Neuron (in vitro differentiated cells): ENCODE results near the gene SLC13A4.
"Not testable (repeated sequence)": the region's sequence is repeated elsewhere in the genome, so short reads cannot be mapped to it uniquely, and the experiment has no call there.

Experiments
- H2AFZ ChIP-seq: one replicate; pipeline ENCODE4 v1.6.1; 2013; ENCODE audit warnings: low read depth, mild to moderate bottlenecking, inconsistent platforms, low read length, moderate library complexity
- H3K27me3 ChIP-seq: one replicate; pipeline ENCODE4 v1.6.1; 2013; ENCODE audit warnings: low read length; ENCODE audit not compliant: insufficient read depth
- H3K36me3 ChIP-seq: one replicate; pipeline ENCODE4 v1.6.1; 2013; ENCODE audit warnings: low read length; ENCODE audit not compliant: insufficient read depth
- H3K4me1 ChIP-seq: one replicate; pipeline ENCODE4 v1.6.1; 2013; ENCODE audit warnings: low read length; ENCODE audit not compliant: insufficient read depth
- H3K4me3 ChIP-seq: 2 replicates; pipeline ENCODE4 v1.5.1; 2013; ENCODE audit warnings: mild to moderate bottlenecking, low read length, moderate library complexity
- H3K9me3 ChIP-seq: one replicate; pipeline ENCODE4 v1.6.1; 2013; ENCODE audit warnings: low read length

SLC13A4 gene

GRCh38 chr7:135743907-135744731 is 16.1 kb upstream of the SLC13A4 start:
- no peak overlapping the region for H2AFZ ChIP-seq
- H3K4me3 ChIP-seq = no peak overlapping the region
- peaks cover 5% of the 10 kb centered on the region for H3K4me1 ChIP-seq
- no peaks in the 10 kb centered on the region for H3K36me3 ChIP-seq
- no peaks in the 10 kb centered on the region for H3K9me3 ChIP-seq
- peaks cover 2% of the 10 kb centered on the region for H3K27me3 ChIP-seq

- no peak overlapping the region for H2AFZ ChIP-seq
- H3K36me3 ChIP-seq = no peaks in the 10 kb centered on the region
- no peaks in the 10 kb centered on the region for H3K9me3 ChIP-seq
- H3K4me1 ChIP-seq = peaks cover 5% of the 10 kb centered on the region
- H3K27me3 ChIP-seq = peaks cover 2% of the 10 kb centered on the region
- H3K4me3 ChIP-seq = no peak overlapping the region
These were observed 14.4 kb upstream of the SLC13A4 start for GRCh38 chr7:135742371-135742770.

- Histone ChIP-seq H2AFZ (no peak overlapping the region), H3K4me1 (peaks cover 5% of the 10 kb centered on the region), H3K36me3 (no peaks in the 10 kb centered on the region), H3K9me3 (no peaks in the 10 kb centered on the region), H3K4me3 (no peak overlapping the region), H3K27me3 (peaks cover 2% of the 10 kb centered on the region)
These were observed 13.9 kb upstream of the SLC13A4 start for GRCh38 chr7:135741905-135742304.

- Histone ChIP-seq H3K9me3 (no peaks in the 10 kb centered on the region), H2AFZ (no peak overlapping the region), H3K36me3 (no peaks in the 10 kb centered on the region), H3K4me3 (no peak overlapping the region), H3K27me3 (peaks cover 2% of the 10 kb centered on the region), H3K4me1 (peaks cover 5% of the 10 kb centered on the region)
These were observed 12.9 kb upstream of the SLC13A4 start for GRCh38 chr7:135740889-135741288.

GRCh38 chr7:135737306-135737647 is 9.3 kb upstream of the SLC13A4 start:
- H3K9me3 ChIP-seq, H3K27me3 ChIP-seq, H3K36me3 ChIP-seq, H2AFZ ChIP-seq, H3K4me3 ChIP-seq, H3K4me1 ChIP-seq: not testable (repeated sequence)

GRCh38 chr7:135736586-135737305 is 8.8 kb upstream of the SLC13A4 start:
- no peaks in the 10 kb centered on the region for H3K36me3 ChIP-seq
- H3K27me3 ChIP-seq = peaks cover 2% of the 10 kb centered on the region
- H3K4me3 ChIP-seq = no peak overlapping the region
- no peak overlapping the region for H2AFZ ChIP-seq
- H3K4me1 ChIP-seq = no peaks in the 10 kb centered on the region
- H3K9me3 ChIP-seq = no peaks in the 10 kb centered on the region

GRCh38 chr7:135734343-135734689 is 6.3 kb upstream of the SLC13A4 start:
- no peaks in the 10 kb centered on the region for H3K36me3 ChIP-seq
- no peak overlapping the region for H3K4me3 ChIP-seq
- no peaks in the 10 kb centered on the region for H3K4me1 ChIP-seq
- no peaks in the 10 kb centered on the region for H3K9me3 ChIP-seq
- no peaks in the 10 kb centered on the region for H3K27me3 ChIP-seq
- no peak overlapping the region for H2AFZ ChIP-seq

- Histone ChIP-seq H3K4me3 (no peak overlapping the region), H3K4me1 (no peaks in the 10 kb centered on the region), H3K9me3 (no peaks in the 10 kb centered on the region), H2AFZ (no peak overlapping the region), H3K36me3 (no peaks in the 10 kb centered on the region), H3K27me3 (no peaks in the 10 kb centered on the region)
These were observed 5.8 kb upstream of the SLC13A4 start for GRCh38 chr7:135733603-135734342.

GRCh38 chr7:135731131-135731530 is 3.1 kb upstream of the SLC13A4 start:
- Histone ChIP-seq H3K9me3 (no peaks in the 10 kb centered on the region), H2AFZ (no peak overlapping the region), H3K27me3 (no peaks in the 10 kb centered on the region), H3K4me3 (no peak overlapping the region), H3K36me3 (no peaks in the 10 kb centered on the region), H3K4me1 (peaks cover 2% of the 10 kb centered on the region)

GRCh38 chr7:135729230-135729629 is 1.2 kb upstream of the SLC13A4 start:
- Histone ChIP-seq H3K9me3 (no peaks in the 10 kb centered on the region), H3K27me3 (no peaks in the 10 kb centered on the region), H3K36me3 (no peaks in the 10 kb centered on the region), H3K4me1 (peaks cover 2% of the 10 kb centered on the region), H3K4me3 (no peak overlapping the region), H2AFZ (no peak overlapping the region)

GRCh38 chr7:135726911-135727673 is 894 bp downstream of the SLC13A4 start:
- H3K36me3 ChIP-seq = no peaks in the 10 kb centered on the region
- H3K27me3 ChIP-seq = no peaks in the 10 kb centered on the region
- no peak overlapping the region for H2AFZ ChIP-seq
- no peaks in the 10 kb centered on the region for H3K9me3 ChIP-seq
- H3K4me1 ChIP-seq = peaks cover 2% of the 10 kb centered on the region
- no peak overlapping the region for H3K4me3 ChIP-seq

- Histone ChIP-seq H3K9me3 (no peaks in the 10 kb centered on the region), H3K27me3 (no peaks in the 10 kb centered on the region), H2AFZ (no peak overlapping the region), H3K4me1 (peaks cover 2% of the 10 kb centered on the region), H3K36me3 (no peaks in the 10 kb centered on the region), H3K4me3 (no peak overlapping the region)
These were observed 1.7 kb downstream of the SLC13A4 start for GRCh38 chr7:135726276-135726788.
